ENCODE data around the gene BSG. TPM values are rescaled to one million over a fixed set of nuclear protein-coding genes. Genes with fewer than 3 reads are reported as not detected.

Gene BSG
- total RNA-seq, 1 donor from 2014 or later: 396 TPM

DNA sequence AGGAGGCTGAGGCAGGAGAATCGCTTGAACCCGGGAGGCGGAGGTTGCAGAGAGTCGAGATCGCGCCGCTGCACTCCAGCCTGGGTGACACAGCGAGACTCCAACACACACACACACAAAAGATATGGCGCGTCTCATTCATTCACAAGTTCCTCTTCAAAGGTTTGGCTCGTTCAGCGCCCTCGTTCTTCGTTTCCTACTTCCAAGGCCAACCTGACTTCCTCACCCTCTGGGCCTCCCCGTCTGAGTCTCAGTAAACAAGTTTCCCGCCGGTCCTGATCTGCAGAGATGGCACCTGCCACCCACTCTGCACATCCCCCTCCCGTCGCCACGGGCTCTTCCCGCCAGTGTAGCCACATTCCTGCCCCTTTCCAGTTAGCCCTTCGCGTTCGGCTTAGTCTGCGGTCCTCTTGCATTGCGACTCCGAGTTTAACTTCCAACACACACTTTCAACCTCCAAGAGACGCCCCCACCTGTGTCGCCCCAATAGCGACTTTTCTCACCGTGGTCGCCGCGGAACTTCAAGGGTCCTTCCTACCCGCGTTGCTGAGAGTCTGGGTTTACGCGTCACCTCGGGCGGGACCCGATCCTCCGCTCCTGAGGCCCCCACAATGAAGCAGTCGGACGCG is 1.3 kb upstream of the BSG start:
- DNase-seq (ENCODE audit: low spot score): no peak

DNA sequence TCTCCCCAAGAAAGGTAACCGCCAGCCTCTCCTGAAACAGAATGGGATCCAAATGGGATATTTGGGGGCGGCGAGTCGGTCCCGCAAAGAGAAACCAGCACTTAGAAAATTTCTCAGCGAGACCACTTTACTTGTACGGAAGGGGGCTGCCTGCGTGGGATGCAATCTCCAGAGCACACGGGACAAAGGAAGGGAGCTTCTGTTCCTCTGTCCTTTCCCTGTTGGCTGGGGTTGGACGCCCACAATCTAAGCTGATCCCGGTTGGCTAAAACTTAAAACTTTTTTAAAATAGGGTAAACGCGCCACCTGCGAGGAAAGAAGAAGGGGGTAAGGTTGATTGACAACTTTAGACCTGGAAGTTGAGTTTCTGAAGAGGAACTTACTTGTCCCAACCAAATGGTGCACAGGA is 826 bp upstream of the BSG start:
- DNase-seq (ENCODE audit: low spot score): no peak

DNA sequence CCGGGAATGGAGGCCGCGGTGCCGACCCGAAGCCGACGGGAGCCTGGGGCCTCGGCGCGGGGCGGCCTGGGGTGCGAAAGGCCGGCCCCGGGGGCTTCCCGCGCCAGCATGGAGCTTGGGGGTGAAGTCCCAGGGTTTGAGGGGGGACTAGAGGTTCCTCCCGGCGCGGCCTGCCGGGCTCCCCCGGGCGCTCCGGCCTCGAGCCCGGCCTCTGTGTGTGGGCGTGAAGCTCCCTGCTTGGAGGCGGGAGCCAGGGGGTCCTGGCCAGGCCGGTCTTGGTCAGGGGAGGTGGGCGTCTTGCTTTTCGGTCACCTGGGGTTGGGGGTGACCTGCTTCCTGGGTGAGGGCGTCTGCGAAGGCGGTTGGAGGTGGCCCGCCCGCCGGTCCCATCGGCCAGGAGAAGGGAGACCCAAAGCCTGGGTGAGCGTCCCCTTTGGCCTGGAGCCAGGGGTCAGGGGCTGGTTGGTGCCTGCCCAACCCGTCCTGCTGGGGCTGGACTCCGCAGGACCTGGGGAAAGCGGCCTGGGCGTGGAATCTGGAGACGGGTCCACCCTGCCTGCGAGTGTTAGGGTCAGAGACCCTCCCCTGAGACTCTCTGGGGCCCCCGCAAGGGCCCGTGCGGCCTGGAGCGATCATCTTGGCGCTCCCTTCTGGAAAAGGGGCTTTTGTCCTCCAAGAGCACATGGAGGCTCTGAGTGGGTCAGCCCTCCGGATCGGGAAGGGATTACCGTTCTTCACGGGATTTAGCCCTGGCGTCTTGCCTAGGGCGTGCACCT is 535 bp downstream of the BSG start:
- no peak for DNase-seq (ENCODE audit: low spot score)

DNA sequence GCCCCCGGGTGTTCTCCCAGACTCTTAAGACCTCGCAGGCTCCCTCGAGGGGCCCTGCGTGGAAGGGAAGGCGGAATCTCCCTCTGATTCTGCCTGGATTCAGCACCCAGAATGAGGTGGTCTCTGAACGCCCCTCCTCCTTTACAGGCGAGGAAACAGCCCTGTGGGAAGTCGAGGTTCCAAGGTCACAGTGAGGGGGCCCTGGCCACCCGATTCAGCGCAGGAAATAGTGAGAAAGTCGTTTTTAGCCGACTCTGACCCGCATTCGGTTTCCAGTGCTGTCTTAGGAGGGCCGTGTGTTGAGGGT is 1.1 kb downstream of the BSG start:
- DNase-seq (ENCODE audit: low spot score): no peak

DNA sequence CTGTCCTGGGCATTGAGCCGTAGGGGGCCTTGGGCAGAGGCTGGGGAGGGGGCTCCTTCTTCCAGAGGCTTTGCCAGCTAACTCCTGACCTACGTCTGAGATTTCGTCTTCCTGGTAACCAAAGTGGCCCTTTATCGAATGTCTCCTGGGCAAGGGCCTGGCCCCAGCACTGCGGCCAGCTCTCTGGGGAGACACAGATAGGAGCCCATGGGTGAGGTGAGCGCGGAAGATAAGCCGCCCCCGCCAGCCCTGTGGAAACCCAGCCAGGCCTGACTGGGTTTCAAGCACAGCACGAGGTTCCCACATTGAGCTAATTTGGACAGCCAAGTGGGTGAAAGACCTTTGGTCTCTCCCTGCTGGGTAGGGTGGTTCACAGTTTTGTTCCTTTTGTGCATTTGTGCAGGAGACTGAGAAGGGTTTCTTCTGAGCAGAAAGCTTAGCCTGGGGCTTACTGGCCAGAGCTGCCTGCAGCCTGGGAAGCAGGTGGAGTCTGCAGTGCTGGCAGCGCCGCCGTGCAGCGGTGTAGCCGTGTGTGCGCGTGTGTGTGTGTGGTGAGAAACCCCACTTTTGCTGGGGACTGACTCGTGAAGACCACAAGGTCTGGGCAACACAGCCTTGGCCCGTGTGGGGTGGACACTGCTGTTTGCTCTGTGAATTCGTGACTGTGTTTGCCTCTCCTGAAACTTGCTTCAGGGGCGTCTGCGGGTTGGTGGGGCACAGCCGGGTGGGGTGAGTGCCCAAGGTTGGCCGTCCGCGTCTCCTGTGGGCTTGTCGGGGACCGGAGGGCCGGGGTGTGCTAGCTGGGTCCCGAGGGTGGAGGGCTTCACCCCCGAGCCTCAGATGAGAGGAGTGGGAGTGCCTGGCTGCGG is 2.5 kb downstream of the BSG start:
- DNase-seq (ENCODE audit: low spot score): no peak

DNA sequence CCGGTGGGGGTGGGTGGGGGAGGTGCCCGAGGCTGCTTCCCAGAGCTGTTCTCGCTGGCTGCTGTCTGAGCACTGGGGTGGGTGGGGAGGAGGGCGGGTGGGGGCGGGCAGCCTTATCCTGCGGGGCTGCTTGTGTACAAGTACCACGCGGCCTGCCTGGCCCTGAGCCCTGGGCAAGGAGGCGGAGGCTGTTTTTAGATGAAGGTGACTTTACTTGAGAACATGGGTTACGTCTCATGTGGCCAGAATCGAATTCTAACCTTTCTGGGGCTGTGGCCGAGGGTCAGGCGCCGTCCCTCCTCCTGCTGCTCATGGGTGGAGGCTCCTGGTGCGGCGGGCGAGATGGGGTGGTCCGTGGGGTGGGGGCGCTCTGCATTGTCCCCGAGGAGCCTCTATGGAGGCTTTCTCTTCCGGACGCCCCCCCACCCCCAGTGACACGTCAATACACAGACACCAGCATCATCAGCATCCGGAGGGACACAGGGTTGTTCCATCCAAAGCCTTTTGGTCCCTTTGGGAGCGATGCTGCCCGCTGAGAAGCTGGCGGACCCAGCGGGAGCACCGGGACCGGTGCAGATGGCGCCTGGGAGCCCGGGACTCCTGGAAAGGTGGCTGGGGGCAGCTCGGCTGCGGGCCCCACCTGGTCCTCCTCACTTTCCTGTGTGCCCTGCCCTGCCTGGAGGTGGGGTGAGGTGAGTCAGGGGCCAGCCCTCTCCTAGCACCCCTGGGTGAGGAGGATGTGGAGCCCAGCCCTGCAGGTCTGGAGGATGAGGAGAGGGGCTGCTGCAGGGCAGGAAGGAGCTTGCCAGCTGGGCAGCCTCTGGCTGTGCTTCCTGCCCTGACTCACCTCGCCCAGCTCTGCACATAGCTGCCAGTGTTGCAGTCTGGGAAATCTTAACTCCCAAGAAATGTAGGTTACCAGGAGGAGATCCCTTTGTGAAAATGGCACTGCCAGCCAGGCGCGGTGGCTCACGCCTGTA is 3.4 kb downstream of the BSG start:
- DNase-seq (ENCODE audit: low spot score): no peak

DNA sequence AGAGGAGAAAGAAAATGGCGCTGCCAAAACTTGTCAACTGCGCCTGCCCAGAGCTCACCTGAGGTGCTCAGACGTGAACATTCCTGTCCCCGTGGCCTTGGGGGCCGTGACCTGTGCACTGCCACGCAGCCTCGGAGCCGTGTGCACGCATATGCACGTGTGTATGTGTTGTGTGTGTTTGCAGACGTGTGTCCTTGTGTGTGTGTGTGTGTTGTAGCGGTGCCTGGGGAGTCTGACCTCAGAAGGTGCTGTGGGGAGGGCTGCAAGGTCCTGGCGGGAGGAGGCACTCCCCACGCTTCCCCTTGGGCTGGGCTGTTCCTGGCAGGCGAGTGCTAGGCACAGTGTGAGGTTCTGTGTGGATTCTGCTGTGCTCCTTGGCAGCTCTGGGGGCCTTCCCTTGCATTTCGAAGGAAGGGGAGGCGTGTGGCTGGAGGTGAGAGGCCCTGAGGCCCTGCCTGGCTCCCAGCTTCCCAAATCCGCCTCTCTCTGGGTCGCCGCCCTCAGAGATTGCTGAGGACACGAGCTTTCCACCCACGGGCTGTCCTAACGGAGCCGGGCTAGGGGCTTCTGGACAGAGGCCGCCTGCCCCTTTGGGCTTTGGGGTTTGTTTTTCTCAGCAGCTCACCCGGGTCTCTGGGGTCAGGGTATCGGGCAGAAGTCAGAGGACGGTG is 4.5 kb downstream of the BSG start:
- no peak for DNase-seq (ENCODE audit: low spot score)

DNA sequence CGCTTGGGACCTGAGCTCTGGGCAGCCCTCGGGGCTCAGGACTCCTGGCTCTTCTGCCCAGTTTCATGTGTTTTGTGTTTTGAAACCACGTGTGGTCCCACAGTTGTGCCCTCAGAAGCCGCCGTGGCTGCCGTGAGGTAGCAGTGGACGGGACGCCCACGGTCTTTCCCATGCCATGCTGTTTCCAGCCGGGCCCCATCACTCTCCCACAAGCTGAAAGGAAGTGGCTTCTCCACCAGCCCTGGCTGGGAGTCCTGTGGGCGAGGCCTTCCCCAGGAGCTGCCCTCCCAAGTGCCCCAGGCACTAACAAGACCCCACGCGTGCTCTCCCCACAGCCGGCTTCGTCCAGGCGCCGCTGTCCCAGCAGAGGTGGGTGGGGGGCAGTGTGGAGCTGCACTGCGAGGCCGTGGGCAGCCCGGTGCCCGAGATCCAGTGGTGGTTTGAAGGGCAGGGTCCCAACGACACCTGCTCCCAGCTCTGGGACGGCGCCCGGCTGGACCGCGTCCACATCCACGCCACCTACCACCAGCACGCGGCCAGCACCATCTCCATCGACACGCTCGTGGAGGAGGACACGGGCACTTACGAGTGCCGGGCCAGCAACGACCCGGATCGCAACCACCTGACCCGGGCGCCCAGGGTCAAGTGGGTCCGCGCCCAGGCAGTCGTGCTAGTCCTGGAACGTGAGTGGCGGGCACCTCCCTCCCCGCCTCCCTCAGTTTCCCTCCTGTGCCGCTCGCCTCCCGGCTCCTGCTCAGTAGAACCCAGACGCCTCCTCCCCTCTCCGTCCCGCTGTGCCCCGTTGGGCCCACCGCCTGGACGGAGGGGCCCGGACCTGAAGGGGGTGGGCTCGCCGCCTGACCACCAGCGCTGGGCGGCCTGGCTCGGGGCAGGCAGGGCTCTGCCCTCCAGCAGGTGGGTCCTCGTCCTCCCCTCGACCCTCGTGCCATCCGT is 5.3 kb downstream of the BSG start:
- no peak for DNase-seq (ENCODE audit: low spot score)

DNA sequence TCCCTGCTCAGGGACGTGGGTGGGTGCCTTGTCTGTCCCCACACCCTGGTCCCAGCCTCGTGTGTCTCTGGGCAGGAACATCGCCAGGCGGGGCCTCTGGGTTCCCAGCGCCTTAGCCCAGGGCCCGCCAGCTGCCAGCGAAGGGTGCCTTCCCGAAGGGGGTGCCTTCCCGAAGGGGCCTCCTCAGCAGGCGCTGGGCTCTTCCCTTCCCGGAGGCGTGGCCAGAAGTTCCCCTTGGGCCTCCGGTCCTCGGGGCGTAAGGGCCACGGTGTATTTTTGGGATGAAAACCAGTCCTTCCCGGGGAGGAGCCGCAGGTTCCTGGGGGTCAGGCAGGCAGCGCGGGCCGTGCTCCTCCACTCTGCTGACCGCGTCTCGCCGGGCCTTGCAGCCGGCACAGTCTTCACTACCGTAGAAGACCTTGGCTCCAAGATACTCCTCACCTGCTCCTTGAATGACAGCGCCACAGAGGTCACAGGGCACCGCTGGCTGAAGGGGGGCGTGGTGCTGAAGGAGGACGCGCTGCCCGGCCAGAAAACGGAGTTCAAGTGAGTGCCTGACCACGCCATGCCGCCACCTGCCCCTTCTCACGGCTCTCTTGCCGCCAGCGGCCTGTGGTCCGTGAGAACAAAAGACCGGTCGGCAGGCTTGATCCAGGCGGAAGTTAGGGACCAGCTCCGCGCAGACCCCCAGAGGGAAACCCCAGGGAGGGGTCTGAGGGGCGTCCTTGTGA is 6.9 kb downstream of the BSG start:
- DNase-seq (ENCODE audit: low spot score): no peak

DNA sequence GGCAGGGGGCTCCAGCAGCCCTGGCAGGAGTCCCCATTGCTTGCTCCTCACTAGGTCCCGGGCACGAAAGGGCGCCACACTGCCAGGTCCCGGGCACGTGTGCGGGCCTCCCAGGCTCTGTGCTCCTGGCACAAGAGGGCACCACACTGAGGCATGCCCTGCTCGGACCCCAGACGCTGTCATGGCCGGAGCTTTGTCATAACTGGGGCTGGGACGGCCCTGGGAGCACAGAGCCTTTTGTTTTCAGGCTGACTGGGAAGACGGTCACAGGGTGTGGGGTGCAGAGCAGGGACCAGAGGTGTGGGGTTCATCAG is 7.4 kb downstream of the BSG start:
- no peak for DNase-seq (ENCODE audit: low spot score)

DNA sequence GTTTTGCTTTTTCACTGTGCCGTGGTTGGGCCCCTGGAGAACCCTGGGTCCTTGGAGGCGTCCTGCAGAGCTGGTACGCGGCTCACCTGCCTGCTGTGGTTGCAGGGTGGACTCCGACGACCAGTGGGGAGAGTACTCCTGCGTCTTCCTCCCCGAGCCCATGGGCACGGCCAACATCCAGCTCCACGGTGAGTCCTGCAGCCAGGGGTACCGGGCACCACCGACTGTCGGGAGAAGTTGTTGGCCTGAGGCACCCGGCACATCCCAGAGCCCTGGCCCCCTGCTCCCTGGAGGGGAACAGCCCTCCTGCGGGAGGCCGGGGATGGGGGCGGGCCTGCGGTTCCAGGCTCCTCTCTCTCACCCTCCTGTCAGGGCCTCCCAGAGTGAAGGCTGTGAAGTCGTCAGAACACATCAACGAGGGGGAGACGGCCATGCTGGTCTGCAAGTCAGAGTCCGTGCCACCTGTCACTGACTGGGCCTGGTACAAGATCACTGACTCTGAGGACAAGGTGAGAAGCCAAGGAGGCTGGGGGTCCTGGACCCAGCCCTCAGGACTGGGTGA is 8.0 kb downstream of the BSG start:
- DNase-seq (ENCODE audit: low spot score): no peak

DNA sequence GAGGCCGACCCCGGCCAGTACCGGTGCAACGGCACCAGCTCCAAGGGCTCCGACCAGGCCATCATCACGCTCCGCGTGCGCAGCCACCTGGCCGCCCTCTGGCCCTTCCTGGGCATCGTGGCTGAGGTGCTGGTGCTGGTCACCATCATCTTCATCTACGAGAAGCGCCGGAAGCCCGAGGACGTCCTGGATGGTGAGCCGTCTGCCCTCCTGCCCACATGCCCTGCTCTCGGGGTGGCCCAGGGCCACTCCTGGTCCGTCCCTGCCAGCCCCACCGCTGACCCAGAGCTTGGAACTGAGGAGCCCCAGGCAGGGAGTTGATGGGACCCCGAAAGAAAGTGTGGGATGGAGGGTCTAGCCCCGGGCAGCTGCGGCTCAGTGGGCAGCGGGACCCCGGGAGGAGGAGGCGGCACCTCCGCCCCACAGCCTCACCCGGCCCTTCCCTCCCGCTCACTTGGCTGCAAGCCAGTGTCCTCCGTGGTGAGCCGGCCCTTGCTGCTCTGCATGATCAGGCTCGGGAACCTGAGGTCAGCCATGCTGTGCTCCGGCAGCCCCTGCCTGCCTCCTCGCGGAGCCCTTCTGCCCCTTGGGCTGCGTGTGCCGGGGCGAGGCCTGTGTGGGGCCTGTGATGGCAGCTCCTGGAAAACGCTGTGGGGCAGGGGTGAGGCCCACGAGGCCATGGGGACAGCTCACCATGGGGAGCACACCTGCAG is 9.2 kb downstream of the BSG start:
- no peak for DNase-seq (ENCODE audit: low spot score)

DNA sequence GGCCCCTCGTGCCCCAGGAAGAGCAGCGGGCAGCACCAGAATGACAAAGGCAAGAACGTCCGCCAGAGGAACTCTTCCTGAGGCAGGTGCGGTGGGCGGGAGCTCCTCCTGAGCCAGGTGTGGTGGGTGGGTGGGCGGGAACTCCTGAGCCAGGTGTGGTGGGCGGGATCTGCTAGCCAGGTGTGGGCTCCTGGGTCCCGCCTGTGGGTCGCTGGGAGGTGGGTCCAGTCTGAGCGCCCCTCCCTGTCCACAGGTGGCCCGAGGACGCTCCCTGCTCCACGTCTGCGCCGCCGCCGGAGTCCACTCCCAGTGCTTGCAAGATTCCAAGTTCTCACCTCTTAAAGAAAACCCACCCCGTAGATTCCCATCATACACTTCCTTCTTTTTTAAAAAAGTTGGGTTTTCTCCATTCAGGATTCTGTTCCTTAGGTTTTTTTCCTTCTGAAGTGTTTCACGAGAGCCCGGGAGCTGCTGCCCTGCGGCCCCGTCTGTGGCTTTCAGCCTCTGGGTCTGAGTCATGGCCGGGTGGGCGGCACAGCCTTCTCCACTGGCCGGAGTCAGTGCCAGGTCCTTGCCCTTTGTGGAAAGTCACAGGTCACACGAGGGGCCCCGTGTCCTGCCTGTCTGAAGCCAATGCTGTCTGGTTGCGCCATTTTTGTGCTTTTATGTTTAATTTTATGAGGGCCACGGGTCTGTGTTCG is 10.3 kb downstream of the BSG start:
- DNase-seq (ENCODE audit: low spot score): no peak

DNA sequence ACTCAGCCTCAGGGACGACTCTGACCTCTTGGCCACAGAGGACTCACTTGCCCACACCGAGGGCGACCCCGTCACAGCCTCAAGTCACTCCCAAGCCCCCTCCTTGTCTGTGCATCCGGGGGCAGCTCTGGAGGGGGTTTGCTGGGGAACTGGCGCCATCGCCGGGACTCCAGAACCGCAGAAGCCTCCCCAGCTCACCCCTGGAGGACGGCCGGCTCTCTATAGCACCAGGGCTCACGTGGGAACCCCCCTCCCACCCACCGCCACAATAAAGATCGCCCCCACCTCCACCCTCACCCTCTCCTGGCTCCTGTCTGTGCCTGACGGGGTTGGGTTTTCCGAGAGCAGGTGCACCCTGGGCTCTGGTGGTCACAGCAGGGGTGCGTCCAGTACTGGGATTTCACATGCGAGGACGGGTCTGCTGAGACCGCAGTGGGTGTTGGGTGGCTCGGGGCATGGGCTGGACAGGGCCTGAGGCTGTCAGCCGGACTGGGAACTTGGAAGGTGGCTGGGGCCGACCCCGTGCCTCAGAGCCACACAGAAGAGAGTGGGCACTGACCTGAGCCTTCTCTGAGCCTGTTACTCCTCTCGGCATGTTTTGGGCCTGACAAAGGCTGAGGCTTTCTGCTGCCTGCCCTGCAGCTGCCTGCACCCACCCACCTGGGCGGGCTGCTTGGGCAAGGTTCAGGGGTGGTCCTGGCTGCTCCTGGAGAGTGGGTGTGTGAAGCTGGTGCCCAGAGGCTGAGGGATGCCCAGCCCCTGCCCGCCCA is 11.0 kb downstream of the BSG start:
- no peak for DNase-seq (ENCODE audit: low spot score)

DNA sequence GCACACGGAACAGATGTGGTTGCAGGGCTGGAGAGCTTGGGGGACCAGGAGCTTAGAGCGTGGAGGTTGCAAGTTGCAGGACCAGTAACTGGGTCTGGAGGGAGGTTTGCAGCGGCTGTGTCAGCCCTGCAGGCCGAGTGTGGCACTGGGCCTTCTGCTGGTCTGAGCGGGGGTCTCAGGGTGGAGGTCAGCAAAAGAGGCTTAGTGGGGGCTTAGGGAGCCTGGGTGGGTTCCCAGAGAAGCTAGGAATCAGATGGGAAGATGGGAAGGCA is 11.5 kb downstream of the BSG start:
- DNase-seq (ENCODE audit: low spot score): no peak

DNA sequence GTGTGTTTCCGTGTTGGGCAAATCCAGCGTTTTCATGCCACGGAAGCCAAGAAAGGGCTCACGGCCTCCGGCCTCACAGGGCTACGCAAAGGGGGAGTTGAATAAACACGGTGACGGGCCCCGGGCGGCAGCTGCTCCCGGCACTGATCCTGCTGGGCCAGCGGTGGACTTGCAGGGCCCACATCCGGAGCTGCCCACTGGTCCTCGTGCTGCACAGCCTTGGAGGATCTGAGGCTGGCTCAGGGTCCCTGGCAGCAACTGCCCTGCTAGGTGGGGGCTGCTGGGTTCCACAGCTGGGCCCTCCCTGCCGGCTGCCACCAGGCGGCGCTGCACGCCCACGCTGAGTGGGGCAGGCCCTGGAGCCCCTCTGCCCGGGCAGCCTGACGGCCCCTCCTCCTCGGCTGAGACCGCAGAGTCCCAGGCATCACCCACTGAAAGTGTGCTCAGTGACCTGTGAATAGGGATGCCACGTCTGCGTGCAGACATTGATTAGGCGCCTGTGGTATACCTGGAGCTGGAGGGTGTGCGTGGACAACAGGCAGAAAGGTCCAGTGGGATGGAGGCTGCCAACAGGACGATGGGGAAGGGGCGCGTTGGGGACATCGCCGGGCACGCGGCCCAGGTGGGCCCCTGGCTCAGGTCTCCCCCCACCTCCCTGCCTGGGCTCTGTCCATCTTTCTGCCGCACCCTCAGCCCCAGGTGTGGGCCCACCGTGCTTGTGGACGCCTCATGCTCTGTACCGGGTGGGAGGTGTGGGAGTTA is 12.0 kb downstream of the BSG start:
- DNase-seq (ENCODE audit: low spot score): no peak

All from mesenteric fat pad (tissue), 1 donor.